Activated CD4-positive, alpha-beta T cell treated with anti-CD3 and anti-CD28 coated beads, Interleukin-10, Interleukin-2, amounts not matched to agents 100 ng/mL and 50 ng/mL, durations not matched to agents 16 hours and 8 hours (primary cell): Measurements from ENCODE around the gene C19orf18.

ENCODE experiments used
- DNase-seq: peaks from one replicate; pipeline ENCODE4 v3.0.0-alpha.2; 2020

The C19orf18 gene

DNA sequence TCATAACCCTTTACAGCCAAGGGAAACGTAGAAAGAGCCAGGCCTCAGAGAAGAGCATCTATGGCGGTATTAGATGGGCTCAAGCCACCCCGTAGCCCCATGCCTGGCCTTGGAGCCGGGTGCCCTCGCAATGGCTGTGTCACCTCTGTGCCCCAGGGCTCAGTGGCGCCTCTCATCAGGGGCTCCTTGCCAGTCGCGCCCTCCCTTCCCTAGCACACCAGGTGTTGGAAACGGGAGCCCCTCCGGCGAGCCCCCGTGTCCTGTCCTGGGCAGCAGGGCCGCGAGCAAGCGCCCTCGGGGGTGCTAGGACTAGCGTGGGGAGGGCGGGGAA lies 27.3 kb downstream of the C19orf18 start:
- DNase-seq: no peak

- DNase-seq: no peak
Observed at GRCh38 chr19:57946316-57946715, 28.0 kb downstream of the C19orf18 start.

GRCh38 chr19:57941593-57941992 lies 32.7 kb downstream of the C19orf18 start:
- no peak for DNase-seq

- no peak for DNase-seq
Observed at GRCh38 chr19:57935731-57936130, 38.6 kb downstream of the C19orf18 start.

DNA sequence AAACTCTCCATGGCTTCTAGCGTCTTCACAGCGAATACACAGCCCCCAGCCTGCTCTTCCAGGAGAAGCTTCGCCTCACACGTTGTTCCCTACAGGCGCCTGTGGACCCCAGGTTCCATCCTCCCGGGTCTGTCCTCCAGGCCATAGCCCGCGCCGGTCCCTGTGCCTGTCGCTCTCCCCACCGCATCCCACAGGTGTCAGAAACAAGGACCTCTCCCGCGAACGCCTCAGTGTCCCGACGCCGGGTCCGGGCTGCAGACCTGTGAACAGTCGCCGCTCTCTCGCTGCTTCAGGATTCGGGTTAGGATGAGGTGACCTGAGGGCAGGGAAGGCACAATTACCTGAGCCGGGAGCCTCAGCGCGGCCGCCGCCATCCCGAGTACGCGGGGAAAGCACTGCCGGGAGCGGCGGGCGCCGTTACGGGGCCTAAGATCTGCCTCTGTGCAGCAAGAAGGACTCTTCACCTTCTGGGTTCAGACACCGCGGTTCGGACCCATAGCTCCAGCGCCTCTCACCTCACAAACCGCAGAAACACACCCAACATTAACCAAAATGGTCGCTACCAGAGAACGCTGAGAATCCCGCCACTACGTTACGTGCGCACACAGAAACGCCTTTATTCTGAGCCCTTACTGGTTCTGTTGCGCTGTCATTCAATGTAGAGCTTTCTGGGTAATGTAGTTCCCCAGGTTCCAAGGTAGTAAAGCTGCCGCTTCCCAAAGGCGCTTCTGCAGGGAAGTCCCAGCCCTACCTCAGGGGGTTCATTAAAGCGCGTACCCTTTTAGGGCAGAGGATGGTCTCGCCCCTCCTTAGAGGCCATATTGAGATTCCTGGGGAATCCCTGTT lies 39.3 kb downstream of the C19orf18 start, which contains the start of gene ZNF418:
Gene ZNF418, minus strand, starts transcription at position 583 of the 846 bp plus-strand sequence. CDS start 1,580 bp downstream, outside the sequence.
- DNase-seq: peak; percentile 55

- DNase-seq: no peak
Observed at GRCh38 chr19:57927587-57927986, 46.7 kb downstream of the C19orf18 start.

- DNase-seq: peak; percentile 94
Observed at GRCh38 chr19:57916168-57916995, 58.0 kb downstream of the C19orf18 start, which contains the start of gene ZNF417. Gene ZNF417, minus strand, starts transcription at chr19:57916592. Its CDS starts 181 bp downstream, at chr19:57916411.

DNA sequence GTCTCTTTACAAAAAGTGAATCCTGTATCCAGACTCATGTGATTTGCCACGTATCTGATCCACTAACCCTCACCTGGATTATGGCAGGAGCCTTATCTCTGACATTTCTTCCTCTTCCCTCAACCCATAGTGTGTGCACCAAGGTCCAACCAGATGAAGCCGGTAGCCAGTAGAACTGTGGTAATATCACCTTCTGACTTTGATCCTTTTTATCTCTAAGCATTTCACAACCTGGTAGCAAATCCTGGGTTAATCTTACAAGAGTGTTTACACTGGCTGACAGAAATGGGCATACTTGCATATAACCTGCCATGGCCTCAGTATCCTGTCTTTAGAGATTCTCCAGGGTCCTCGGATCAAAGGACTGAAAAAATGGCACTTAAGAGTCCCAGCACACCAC lies 59.8 kb downstream of the C19orf18 start:
- no peak for DNase-seq
